ENCODE data around the gene PTPN4.
"Not testable (repeated sequence)": the region's sequence is repeated elsewhere in the genome, so short reads cannot be mapped to it uniquely, and the experiment has no call there.

GRCh38 chr2:119801989-119802388, 42.3 kb downstream of the PTPN4 start:
- TF ChIP-seq CTCF (IDR thresholded peaks at IDR 0.05; ENCODE audit: poor library complexity, severe bottlenecking); EZH2 (IDR thresholded peaks at IDR 0.05; ENCODE audit: borderline replicate concordance, insufficient read depth, low read length, poor library complexity, severe bottlenecking): not testable (repeated sequence)

Measured in neural cell (in vitro differentiated cells).